Epithelial cell of esophagus (primary cell): Measurements from ENCODE around the gene CHMP1A.

Experiments
- DNase-seq: peaks from one replicate; pipeline ENCODE4 v3.0.0; 2010; ENCODE audit warnings: low read depth
- H3K4me3 ChIP-seq: 2 replicates; pipeline ENCODE4 v1.5.1; 2011; ENCODE audit warnings: mild to moderate bottlenecking, low read length, control low read depth
- CTCF ChIP-seq: IDR thresholded peaks from 2 replicates; pipeline ENCODE4 v1.5.1; 2011; ENCODE audit warnings: low read depth, mild to moderate bottlenecking, low read length, control low read depth, inconsistent platforms; ENCODE audit not compliant: insufficient read depth; ENCODE audit errors: missing control alignments

CHMP1A gene

GRCh38 chr16:89633064-89633631 lies 24.4 kb downstream of the CHMP1A start:
- TF ChIP-seq CTCF: no peak
- DNase-seq: peak; percentile 77
- no peak overlapping the region for H3K4me3 ChIP-seq

- DNase-seq: no peak
- no peak overlapping the region for H3K4me3 ChIP-seq
- TF ChIP-seq CTCF: no peak
Measured at GRCh38 chr16:89629827-89630610, 27.5 kb downstream of the CHMP1A start.

- no peak for TF ChIP-seq CTCF
- no peak overlapping the region for H3K4me3 ChIP-seq
- no peak for DNase-seq
Measured at GRCh38 chr16:89624777-89625761, 32.4 kb downstream of the CHMP1A start.

- H3K4me3 ChIP-seq: no peak overlapping the region
- TF ChIP-seq CTCF: no peak
- no peak for DNase-seq
Measured at GRCh38 chr16:89623511-89624261, 33.8 kb downstream of the CHMP1A start.

GRCh38 chr16:89621698-89622409 lies 35.7 kb downstream of the CHMP1A start:
- no peak for TF ChIP-seq CTCF
- no peak overlapping the region for H3K4me3 ChIP-seq
- DNase-seq: no peak
